ENCODE measurements around the gene CASKIN1. TPM values are rescaled to one million over a fixed set of nuclear protein-coding genes. Genes with fewer than 3 reads are reported as not detected.

CASKIN1 gene
- polyA plus RNA-seq, 2 of the 4 experiments (the other 2 are of a cell fraction): 0.27 to 0.87 TPM

DNA sequence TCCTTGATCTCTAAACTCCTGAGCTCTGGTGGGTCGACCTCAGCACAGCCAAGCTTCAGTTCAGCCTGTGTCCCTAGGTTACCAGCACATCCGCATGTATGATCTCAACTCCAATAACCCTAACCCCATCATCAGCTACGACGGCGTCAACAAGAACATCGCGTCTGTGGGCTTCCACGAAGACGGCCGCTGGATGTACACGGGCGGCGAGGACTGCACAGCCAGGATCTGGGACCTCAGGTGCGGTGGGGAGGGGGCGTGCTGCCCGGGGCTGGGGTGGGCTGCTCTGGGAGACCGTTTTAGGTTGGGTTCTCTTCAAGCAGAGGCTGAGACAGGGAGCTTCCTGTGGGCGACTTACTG, 10.0 kb upstream of the CASKIN1 start:
- Histone ChIP-seq H3K27ac (peak overlapping the region; percentile 97 to 98), H3K4me3 (peak overlapping the region; percentile 83), H3K4me1 (peaks cover 14% of the 10 kb centered on the region; the same call in 2 of the 3 replicates), H3K9me3 (no peaks in the 10 kb centered on the region), H3K4me2 (peak overlapping the region; percentile 99)
- no peak for ATAC-seq
- POLR2A ChIA-PET: interaction anchor here (0.9 to 3.0 kb wide), 3 partner anchors 9 to 51 kb away, joined by 4 to 31 read pairs (median 16); partner anchors contain the start of genes ECI1, PGP and TRAF7
- TF ChIP-seq EHF (CRISPR knock-in tag; IDR thresholded peaks at IDR 0.05): no peak
- TF ChIP-seq RCOR1 (IDR thresholded peaks at IDR 0.05; ENCODE audit: low read depth, low read length): no peak
- TF ChIP-seq BHLHE40 (IDR thresholded peaks at IDR 0.05; ENCODE audit: low read depth, low read length): no peak
- no peak for TF ChIP-seq ZNF302 (CRISPR knock-in tag; IDR thresholded peaks at IDR 0.05)
- no peak for TF ChIP-seq ZC3H11A (IDR thresholded peaks at IDR 0.05)
- TF ChIP-seq FOSB (CRISPR knock-in tag; IDR thresholded peaks at IDR 0.05): no peak
- no peak for TF ChIP-seq ZFP36 (IDR thresholded peaks at IDR 0.05; ENCODE audit: borderline replicate concordance, partially characterized antibody)
- no peak for TF ChIP-seq RNF2 (IDR thresholded peaks at IDR 0.05; ENCODE audit: borderline replicate concordance, low read depth)
- TF ChIP-seq REST (IDR thresholded peaks at IDR 0.05): no peak
- no peak for TF ChIP-seq EP300 (IDR thresholded peaks at IDR 0.05)
- TF ChIP-seq POLR2AphosphoS2 (conservative IDR thresholded peaks at IDR 0.05; ENCODE audit: low read length): no peak
- TF ChIP-seq MAFK (IDR thresholded peaks at IDR 0.05; ENCODE audit: partially characterized antibody): no peak
- no peak for TF ChIP-seq HDAC2 (IDR thresholded peaks at IDR 0.05)
- no peak for TF ChIP-seq KDM1A (IDR thresholded peaks at IDR 0.05; ENCODE audit: low read depth)
- TF ChIP-seq ATOH8 (CRISPR knock-in tag; IDR thresholded peaks at IDR 0.05; ENCODE audit: low read depth): no peak
- no peak for DNase-seq (ENCODE audit: low read depth in 1 of 2, low spot score in 1 of 2)
- FAIRE-seq: no peak
- CTCF ChIA-PET: interaction anchor here (1.0 to 4.8 kb wide), 5 partner anchors 8 to 294 kb away, joined by 3 to 28 read pairs (median 3); partner anchors contain the start of genes ECI1 and PGP
- WGBS (ENCODE audit: missing lambda C conversion rate): 89% methylated on average over 13 of the region's 18 CpGs

GRCh38 chr16:2205967-2206313, 9.5 kb upstream of the CASKIN1 start:
- CTCF ChIA-PET: interaction anchor here (1.1 to 4.8 kb wide), 3 partner anchors 9 to 37 kb away, joined by 3 to 28 read pairs (median 3); partner anchors contain the start of gene PGP
- no peak for FAIRE-seq

More at GRCh38 chr16:2205967-2206313, 9.5 kb upstream of the CASKIN1 start:
- POLR2A ChIA-PET: interaction anchor here (0.9 to 3.0 kb wide), 5 partner anchors 9 to 51 kb away, joined by 4 to 31 read pairs (median 8); partner anchors contain the start of genes ECI1, PGP and TRAF7
- WGBS (ENCODE audit: missing lambda C conversion rate): 18% methylated on average over 6 of the region's 16 CpGs
- Histone ChIP-seq H3K27ac (peak overlapping the region; percentile 97 to 98), H3K9me3 (no peaks in the 10 kb centered on the region), H3K4me3 (peak overlapping the region; percentile 83), H3K4me1 (peaks cover 14% of the 10 kb centered on the region; the same call in 2 of the 3 replicates), H3K4me2 (peak overlapping the region; percentile 99)
- TF ChIP-seq CBX8 (IDR thresholded peaks at IDR 0.05): no peak
- TF ChIP-seq, protein P1, sequence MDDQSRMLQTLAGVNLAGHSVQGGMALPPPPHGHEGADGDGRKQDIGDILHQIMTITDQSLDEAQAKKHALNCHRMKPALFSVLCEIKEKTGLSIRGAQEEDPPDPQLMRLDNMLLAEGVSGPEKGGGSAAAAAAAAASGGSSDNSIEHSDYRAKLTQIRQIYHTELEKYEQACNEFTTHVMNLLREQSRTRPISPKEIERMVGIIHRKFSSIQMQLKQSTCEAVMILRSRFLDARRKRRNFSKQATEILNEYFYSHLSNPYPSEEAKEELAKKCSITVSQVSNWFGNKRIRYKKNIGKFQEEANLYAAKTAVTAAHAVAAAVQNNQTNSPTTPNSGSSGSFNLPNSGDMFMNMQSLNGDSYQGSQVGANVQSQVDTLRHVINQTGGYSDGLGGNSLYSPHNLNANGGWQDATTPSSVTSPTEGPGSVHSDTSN (IDR thresholded peaks at IDR 0.05): 0 out of 2 replicates have a peak, but pooled peaks have one; percentile 7
- no peak for DNase-seq (ENCODE audit: low read depth in 1 of 2, low spot score in 1 of 2)
- ATAC-seq: peak; percentile 21 to 45
